ENCODE data around the gene DRD4.

DNA sequence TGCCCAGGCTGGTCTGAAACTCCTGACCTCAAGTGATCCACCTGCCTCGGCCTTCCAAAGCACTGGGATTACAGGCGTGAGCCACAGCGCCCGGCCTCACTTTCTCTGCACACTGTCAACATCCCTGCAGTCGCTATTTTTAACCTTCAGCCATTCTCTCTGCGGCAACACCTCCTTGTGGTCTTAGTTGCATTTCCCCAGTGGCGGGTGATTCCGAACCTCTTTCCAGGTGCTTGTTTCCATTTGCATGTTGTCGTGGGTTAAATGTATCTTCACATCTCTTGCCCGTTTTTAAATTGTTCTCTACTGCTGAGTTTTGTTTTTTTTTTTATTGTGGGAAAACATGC lies 7.9 kb upstream of the DRD4 start:
- TF ChIP-seq EZH2 (IDR thresholded peaks at IDR 0.05) (no peak), POLR2AphosphoS5 (IDR thresholded peaks at IDR 0.05; ENCODE audit: borderline replicate concordance, low read depth, low read length) (no peak)
